ENCODE data around the gene ZYG11B.
"Not testable (repeated sequence)": the region's sequence is repeated elsewhere in the genome, so short reads cannot be mapped to it uniquely, and the experiment has no call there.

ZYG11B gene

DNA sequence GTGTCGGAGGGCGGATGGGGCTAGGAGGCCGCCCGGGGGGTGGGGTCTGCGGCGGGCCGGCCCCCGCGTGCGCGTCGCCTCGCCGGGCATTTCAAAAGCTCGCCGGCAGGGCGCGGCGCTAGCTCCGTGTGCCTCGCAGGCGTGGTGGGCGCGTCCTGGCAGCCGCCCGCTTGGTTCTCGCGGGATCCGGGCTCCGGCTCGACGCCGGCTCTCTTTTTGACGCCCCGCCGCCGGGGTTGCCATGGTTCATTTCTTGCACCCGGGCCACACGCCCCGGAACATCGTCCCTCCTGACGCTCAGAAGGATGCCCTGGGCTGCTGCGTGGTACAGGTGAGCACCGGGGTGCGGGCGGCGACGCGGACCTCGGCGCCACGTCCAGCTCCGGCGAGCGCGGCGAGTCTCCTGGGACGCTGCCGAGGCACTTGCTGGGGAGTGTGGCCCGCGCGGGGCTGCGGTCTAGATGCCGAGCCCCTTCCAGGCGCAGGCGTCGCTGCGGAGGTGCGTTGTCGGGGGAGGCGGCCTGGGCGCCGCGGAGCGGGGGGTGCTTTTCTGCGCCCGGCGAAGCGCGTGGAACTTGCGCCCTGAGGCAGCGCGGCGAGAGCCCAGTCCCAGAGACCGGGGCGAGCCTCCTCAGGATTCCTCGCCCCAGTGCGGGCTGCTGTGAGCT is 116.5 kb downstream of the ZYG11B start, which contains the start of gene ZYG11A:
TSS of gene ZYG11A (plus strand) at position 118 of the 668 bp plus-strand sequence. CDS start at position 242, 124 bp downstream.
- DNase-seq (ENCODE audit: low spot score): peak; percentile 95
- TF ChIP-seq, protein P1, sequence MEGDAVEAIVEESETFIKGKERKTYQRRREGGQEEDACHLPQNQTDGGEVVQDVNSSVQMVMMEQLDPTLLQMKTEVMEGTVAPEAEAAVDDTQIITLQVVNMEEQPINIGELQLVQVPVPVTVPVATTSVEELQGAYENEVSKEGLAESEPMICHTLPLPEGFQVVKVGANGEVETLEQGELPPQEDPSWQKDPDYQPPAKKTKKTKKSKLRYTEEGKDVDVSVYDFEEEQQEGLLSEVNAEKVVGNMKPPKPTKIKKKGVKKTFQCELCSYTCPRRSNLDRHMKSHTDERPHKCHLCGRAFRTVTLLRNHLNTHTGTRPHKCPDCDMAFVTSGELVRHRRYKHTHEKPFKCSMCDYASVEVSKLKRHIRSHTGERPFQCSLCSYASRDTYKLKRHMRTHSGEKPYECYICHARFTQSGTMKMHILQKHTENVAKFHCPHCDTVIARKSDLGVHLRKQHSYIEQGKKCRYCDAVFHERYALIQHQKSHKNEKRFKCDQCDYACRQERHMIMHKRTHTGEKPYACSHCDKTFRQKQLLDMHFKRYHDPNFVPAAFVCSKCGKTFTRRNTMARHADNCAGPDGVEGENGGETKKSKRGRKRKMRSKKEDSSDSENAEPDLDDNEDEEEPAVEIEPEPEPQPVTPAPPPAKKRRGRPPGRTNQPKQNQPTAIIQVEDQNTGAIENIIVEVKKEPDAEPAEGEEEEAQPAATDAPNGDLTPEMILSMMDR (IDR thresholded peaks at IDR 0.05; ENCODE audit: extremely low read depth, insufficient read depth, missing control alignments): peak; percentile 35
- in situ Hi-C loops (cut with MboI; ENCODE audit: low pct_unique_long_range_greater_than_20kb, low sequenced_read_pairs, unreplicated experiment): no loop called here

DNA sequence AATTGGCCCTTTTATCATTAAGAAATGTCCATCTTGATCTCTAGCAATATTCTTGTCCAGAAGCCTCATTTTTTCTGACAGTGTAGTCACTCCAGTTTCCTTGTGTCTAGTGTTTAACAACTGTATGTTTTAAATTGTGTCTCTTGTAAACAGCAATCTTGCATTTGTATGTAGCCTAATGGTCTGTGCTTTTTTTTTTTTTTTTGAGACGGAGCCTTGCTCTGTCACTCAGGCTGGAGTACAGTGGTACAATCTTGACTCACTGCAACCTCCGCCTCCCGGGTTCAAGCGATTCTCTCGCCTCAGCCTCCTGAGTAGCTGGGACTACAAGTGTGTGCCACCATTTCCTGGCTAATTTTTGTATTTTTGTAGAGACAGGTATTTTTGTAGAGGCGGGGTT is 118.9 kb downstream of the ZYG11B start:
- in situ Hi-C loops (cut with MboI; ENCODE audit: low pct_unique_long_range_greater_than_20kb, low sequenced_read_pairs, unreplicated experiment); DNase-seq (ENCODE audit: low spot score): not testable (repeated sequence)

DNA sequence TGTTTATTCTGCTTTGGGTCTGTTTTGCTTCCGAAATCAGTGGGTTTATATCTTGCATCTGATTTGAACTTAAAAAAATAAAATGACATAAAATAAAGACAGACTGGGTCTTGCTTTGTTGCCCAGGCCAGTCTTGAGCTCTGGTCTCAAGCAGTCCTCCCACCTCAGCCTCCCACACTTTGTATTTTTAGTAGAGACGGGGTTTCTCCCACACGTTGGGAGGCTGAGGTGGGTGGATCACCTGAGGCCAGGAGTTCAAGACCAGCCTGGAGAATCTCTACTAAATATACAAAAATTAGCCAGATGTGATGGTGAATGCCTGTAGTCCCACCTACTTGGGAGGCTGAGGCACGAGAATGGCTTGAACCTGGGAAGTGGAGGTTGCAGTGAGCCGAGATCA is 122.2 kb downstream of the ZYG11B start:
- DNase-seq (ENCODE audit: low spot score): no peak
- TF ChIP-seq, protein P1 (IDR thresholded peaks at IDR 0.05; ENCODE audit: extremely low read depth, insufficient read depth, missing control alignments): no peak
- in situ Hi-C loops (cut with MboI; ENCODE audit: low pct_unique_long_range_greater_than_20kb, low sequenced_read_pairs, unreplicated experiment): no loop called here

DNA sequence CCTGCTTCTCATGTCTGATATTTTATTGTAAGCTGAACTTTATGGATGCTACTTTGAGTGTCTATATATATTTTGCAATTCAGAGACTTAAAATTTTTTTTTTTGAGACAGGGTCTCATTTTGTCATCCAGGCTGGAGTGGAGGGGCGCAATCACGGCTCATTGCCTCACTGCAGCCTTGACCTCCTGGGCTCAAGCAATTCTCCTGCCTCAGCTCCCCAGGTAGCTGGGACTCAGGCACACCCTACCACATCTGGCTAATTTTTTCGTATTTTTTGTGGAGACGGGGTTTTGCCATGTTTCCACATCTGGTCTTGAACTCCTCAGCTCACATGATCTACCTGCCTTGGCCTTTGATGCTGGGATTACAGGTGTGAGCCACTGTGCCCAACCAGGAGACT is 124.7 kb downstream of the ZYG11B start:
- DNase-seq (ENCODE audit: low spot score): no peak
- TF ChIP-seq, protein P1 (IDR thresholded peaks at IDR 0.05; ENCODE audit: extremely low read depth, insufficient read depth, missing control alignments): no peak
- in situ Hi-C loops (cut with MboI; ENCODE audit: low pct_unique_long_range_greater_than_20kb, low sequenced_read_pairs, unreplicated experiment): no loop called here

DNA sequence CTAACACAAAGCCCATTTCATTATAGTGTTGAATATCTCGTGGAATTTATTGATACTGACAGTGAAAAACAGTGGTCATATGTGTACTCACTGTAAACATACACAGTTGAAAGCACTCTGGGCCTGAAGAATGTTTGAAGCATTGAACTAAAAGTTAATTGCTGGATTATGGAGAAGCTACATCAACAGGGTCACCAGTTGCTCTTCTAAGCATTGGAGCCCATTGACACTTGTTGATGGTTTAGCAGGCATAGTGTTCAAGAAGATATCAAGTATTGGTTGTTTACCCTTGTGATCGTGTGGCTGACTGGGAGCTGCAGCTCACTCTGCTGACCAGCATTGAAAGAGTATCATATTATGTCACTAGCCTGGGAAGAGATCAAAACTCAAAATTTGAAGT is 126.6 kb downstream of the ZYG11B start:
- no peak for DNase-seq (ENCODE audit: low spot score)
- TF ChIP-seq, protein P1 (IDR thresholded peaks at IDR 0.05; ENCODE audit: extremely low read depth, insufficient read depth, missing control alignments): no peak
- in situ Hi-C loops (cut with MboI; ENCODE audit: low pct_unique_long_range_greater_than_20kb, low sequenced_read_pairs, unreplicated experiment): no loop called here

DNA sequence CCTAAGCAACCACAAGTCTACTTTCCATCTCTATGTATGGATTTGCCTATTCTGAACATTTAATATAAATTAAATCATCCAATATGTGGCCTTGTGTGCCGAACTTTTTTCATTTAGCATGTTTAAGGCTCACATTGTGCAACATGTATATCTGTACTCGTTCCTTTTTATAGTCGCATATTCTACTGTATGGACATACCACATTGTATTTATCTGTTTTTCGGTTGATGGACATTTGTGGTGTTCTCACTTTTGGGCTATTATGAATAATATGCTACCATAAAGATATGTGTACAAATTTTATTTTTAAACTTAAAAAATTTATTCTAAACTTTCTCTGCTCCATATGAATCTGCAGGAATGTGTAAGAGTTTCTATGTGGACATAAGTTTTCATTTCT is 129.3 kb downstream of the ZYG11B start:
- in situ Hi-C loops (cut with MboI; ENCODE audit: low pct_unique_long_range_greater_than_20kb, low sequenced_read_pairs, unreplicated experiment): no loop called here
- DNase-seq (ENCODE audit: low spot score): no peak
- TF ChIP-seq, protein P1 (IDR thresholded peaks at IDR 0.05; ENCODE audit: extremely low read depth, insufficient read depth, missing control alignments): no peak

DNA sequence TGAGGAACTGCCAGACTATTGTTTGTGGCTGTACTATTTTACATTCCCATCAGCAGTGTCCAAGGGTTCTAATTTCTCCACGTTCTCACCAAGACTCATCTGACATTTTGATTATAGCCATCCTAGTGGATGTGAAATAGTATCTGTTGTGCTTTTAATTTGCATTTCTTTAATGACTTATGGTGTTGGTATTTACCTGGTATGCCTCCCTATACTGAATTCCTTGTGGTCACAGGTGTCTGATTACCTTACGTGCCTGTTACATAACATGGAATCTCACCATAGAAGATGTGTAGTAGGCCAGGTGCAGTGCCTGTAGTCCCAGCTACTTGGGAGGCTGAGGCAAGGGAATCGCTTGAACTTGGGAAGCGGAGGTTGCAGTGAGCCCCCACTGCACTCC is 129.8 kb downstream of the ZYG11B start:
- TF ChIP-seq, protein P1 (IDR thresholded peaks at IDR 0.05; ENCODE audit: extremely low read depth, insufficient read depth, missing control alignments): no peak
- no peak for DNase-seq (ENCODE audit: low spot score)
- in situ Hi-C loops (cut with MboI; ENCODE audit: low pct_unique_long_range_greater_than_20kb, low sequenced_read_pairs, unreplicated experiment): no loop called here
